ENCODE measurements around the gene MIPOL1.

Gene MIPOL1

GRCh38 chr14:37559386-37559785 is 361.6 kb downstream of the MIPOL1 start:
- no peak overlapping the region for H3K4me3 ChIP-seq (ENCODE audit: low read length)
- no peaks in the 10 kb centered on the region for H3K27me3 ChIP-seq (ENCODE audit: control insufficient read depth, insufficient read depth, low read length)
- H3K4me1 ChIP-seq (ENCODE audit: control insufficient read depth, insufficient read depth, low read length) = no peaks in the 10 kb centered on the region
- H3K36me3 ChIP-seq (ENCODE audit: control insufficient read depth, insufficient read depth, low read length) = no peaks in the 10 kb centered on the region
- no peak overlapping the region for H3K27ac ChIP-seq (ENCODE audit: low read depth, low read length)
- H3K9ac ChIP-seq (ENCODE audit: low read length) = no peak overlapping the region

DNA sequence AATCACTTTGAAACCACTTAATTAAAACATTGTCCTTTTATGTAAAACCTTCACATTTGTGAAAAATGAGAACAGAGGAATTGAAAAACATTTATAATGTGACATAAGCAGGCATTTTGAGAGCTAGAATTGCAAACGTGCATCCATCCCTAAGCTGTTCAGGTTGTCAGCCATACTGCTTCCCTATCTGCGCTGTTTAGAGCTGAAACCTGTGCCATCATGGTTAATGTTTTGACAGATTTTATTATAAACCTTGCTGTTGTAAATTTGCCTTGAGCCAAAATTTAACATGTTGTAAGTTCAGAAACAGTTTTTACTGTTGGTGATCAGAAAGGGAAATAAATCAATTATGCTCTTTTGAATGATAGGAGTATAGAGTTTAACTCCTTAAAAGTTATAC is 365.5 kb downstream of the MIPOL1 start:
- Histone ChIP-seq H3K27me3 (ENCODE audit: control insufficient read depth, insufficient read depth, low read length) (no peaks in the 10 kb centered on the region), H3K27ac (ENCODE audit: low read depth, low read length) (no peak overlapping the region), H3K4me1 (ENCODE audit: control insufficient read depth, insufficient read depth, low read length) (no peaks in the 10 kb centered on the region), H3K36me3 (ENCODE audit: control insufficient read depth, insufficient read depth, low read length) (no peaks in the 10 kb centered on the region), H3K4me3 (ENCODE audit: low read length) (no peak overlapping the region), H3K9ac (ENCODE audit: low read length) (no peak overlapping the region)

- no peaks in the 10 kb centered on the region for H3K36me3 ChIP-seq (ENCODE audit: control insufficient read depth, insufficient read depth, low read length)
- H3K27ac ChIP-seq (ENCODE audit: low read depth, low read length) = no peak overlapping the region
- H3K4me3 ChIP-seq (ENCODE audit: low read length) = no peak overlapping the region
- no peaks in the 10 kb centered on the region for H3K27me3 ChIP-seq (ENCODE audit: control insufficient read depth, insufficient read depth, low read length)
- no peak overlapping the region for H3K9ac ChIP-seq (ENCODE audit: low read length)
- no peaks in the 10 kb centered on the region for H3K4me1 ChIP-seq (ENCODE audit: control insufficient read depth, insufficient read depth, low read length)
Measured at GRCh38 chr14:37565550-37565949, 367.8 kb downstream of the MIPOL1 start.

- Histone ChIP-seq H3K27me3 (ENCODE audit: control insufficient read depth, insufficient read depth, low read length) (no peaks in the 10 kb centered on the region), H3K4me1 (ENCODE audit: control insufficient read depth, insufficient read depth, low read length) (no peaks in the 10 kb centered on the region), H3K9ac (ENCODE audit: low read length) (no peak overlapping the region), H3K27ac (ENCODE audit: low read depth, low read length) (no peak overlapping the region), H3K4me3 (ENCODE audit: low read length) (peak overlapping the region; percentile 14), H3K36me3 (ENCODE audit: control insufficient read depth, insufficient read depth, low read length) (no peaks in the 10 kb centered on the region)
Measured at GRCh38 chr14:37566811-37567371, 369.2 kb downstream of the MIPOL1 start.

DNA sequence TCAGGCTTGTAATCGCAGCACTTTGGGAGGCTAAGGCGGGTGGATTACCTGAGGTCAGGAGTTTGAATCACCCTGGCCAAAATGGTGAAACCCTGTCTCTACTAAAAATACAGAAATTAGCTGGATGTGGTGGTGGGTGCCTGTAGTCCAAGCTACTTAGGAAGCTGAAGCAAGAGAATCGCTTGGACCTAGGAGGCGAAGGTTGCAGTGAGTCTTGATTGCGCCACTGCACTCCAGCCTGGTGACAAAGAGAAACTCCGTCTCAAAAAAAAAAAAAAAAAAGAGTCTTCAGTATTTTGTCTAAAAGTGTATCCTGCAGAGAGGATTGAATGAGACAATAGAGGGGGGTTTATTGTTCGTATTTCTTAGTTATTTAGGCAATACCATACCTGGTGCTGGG is 372.0 kb downstream of the MIPOL1 start:
- no peaks in the 10 kb centered on the region for H3K4me1 ChIP-seq (ENCODE audit: control insufficient read depth, insufficient read depth, low read length)
- no peaks in the 10 kb centered on the region for H3K27me3 ChIP-seq (ENCODE audit: control insufficient read depth, insufficient read depth, low read length)
- no peak overlapping the region for H3K4me3 ChIP-seq (ENCODE audit: low read length)
- H3K9ac ChIP-seq (ENCODE audit: low read length) = no peak overlapping the region
- H3K36me3 ChIP-seq (ENCODE audit: control insufficient read depth, insufficient read depth, low read length) = no peaks in the 10 kb centered on the region
- no peak overlapping the region for H3K27ac ChIP-seq (ENCODE audit: low read depth, low read length)

- no peak overlapping the region for H3K9ac ChIP-seq (ENCODE audit: low read length)
- H3K27me3 ChIP-seq (ENCODE audit: control insufficient read depth, insufficient read depth, low read length) = no peaks in the 10 kb centered on the region
- no peaks in the 10 kb centered on the region for H3K4me1 ChIP-seq (ENCODE audit: control insufficient read depth, insufficient read depth, low read length)
- H3K36me3 ChIP-seq (ENCODE audit: control insufficient read depth, insufficient read depth, low read length) = no peaks in the 10 kb centered on the region
- H3K27ac ChIP-seq (ENCODE audit: low read depth, low read length) = no peak overlapping the region
- H3K4me3 ChIP-seq (ENCODE audit: low read length) = no peak overlapping the region
Measured at GRCh38 chr14:37571391-37571790, 373.7 kb downstream of the MIPOL1 start.

DNA sequence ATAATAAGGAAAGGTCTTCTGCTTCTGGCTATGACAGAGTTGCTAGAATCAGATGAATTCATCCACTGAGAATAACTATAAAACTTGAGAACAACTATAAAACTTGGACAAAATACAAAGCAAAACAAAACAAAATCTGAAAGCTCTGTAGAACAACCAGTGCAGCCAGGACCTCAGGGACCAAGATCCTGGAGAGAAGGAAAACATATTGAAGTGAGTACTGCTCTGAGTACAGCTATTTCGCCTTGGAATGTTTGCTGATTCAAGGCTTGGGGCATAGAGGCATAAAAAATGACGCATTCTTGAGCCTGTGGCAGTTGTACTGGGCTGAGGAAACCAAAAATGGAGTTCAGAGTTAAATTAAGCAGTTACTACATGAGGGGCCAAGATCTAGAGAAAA is 375.6 kb downstream of the MIPOL1 start:
- Histone ChIP-seq H3K27me3 (ENCODE audit: control insufficient read depth, insufficient read depth, low read length) (no peaks in the 10 kb centered on the region), H3K9ac (ENCODE audit: low read length) (no peak overlapping the region), H3K27ac (ENCODE audit: low read depth, low read length) (no peak overlapping the region), H3K4me1 (ENCODE audit: control insufficient read depth, insufficient read depth, low read length) (no peaks in the 10 kb centered on the region), H3K36me3 (ENCODE audit: control insufficient read depth, insufficient read depth, low read length) (no peaks in the 10 kb centered on the region), H3K4me3 (ENCODE audit: low read length) (no peak overlapping the region)

- no peaks in the 10 kb centered on the region for H3K27me3 ChIP-seq (ENCODE audit: control insufficient read depth, insufficient read depth, low read length)
- no peak overlapping the region for H3K9ac ChIP-seq (ENCODE audit: low read length)
- no peaks in the 10 kb centered on the region for H3K4me1 ChIP-seq (ENCODE audit: control insufficient read depth, insufficient read depth, low read length)
- no peak overlapping the region for H3K4me3 ChIP-seq (ENCODE audit: low read length)
- H3K27ac ChIP-seq (ENCODE audit: low read depth, low read length) = no peak overlapping the region
- no peaks in the 10 kb centered on the region for H3K36me3 ChIP-seq (ENCODE audit: control insufficient read depth, insufficient read depth, low read length)
Measured at GRCh38 chr14:37579274-37579673, 381.5 kb downstream of the MIPOL1 start.

DNA sequence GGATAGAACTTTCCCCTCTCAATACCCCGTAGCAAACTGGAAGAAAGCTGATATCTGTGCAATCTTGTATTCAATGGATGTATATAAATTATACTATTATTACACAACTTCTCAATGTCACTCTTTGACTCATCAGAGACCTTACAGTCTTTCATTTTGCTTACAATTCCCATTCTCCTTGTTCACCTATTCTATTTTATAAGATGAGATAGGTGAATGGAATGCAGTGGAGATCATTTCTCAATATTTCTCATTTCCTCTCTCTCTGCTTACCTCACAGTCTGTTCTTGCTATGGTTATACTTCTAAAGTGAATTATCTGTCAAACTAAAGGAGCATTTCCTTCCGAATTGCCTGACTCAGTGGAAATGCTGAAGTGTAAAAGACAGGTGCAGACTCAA is 382.4 kb downstream of the MIPOL1 start:
- Histone ChIP-seq H3K4me3 (ENCODE audit: low read length) (no peak overlapping the region), H3K27ac (ENCODE audit: low read depth, low read length) (no peak overlapping the region), H3K27me3 (ENCODE audit: control insufficient read depth, insufficient read depth, low read length) (no peaks in the 10 kb centered on the region), H3K36me3 (ENCODE audit: control insufficient read depth, insufficient read depth, low read length) (no peaks in the 10 kb centered on the region), H3K9ac (ENCODE audit: low read length) (no peak overlapping the region), H3K4me1 (ENCODE audit: control insufficient read depth, insufficient read depth, low read length) (no peaks in the 10 kb centered on the region)

GRCh38 chr14:37583358-37584210 is 385.8 kb downstream of the MIPOL1 start:
- Histone ChIP-seq H3K36me3 (ENCODE audit: control insufficient read depth, insufficient read depth, low read length) (no peaks in the 10 kb centered on the region), H3K4me1 (ENCODE audit: control insufficient read depth, insufficient read depth, low read length) (no peaks in the 10 kb centered on the region), H3K27ac (ENCODE audit: low read depth, low read length) (no peak overlapping the region), H3K4me3 (ENCODE audit: low read length) (peak overlapping the region; percentile 29), H3K9ac (ENCODE audit: low read length) (no peak overlapping the region), H3K27me3 (ENCODE audit: control insufficient read depth, insufficient read depth, low read length) (peaks cover 9% of the 10 kb centered on the region)

GRCh38 chr14:37584211-37585100 is 386.7 kb downstream of the MIPOL1 start:
- H3K9ac ChIP-seq (ENCODE audit: low read length) = no peak overlapping the region
- H3K27ac ChIP-seq (ENCODE audit: low read depth, low read length) = no peak overlapping the region
- peak overlapping the region; percentile 20 for H3K4me3 ChIP-seq (ENCODE audit: low read length)
- no peaks in the 10 kb centered on the region for H3K4me1 ChIP-seq (ENCODE audit: control insufficient read depth, insufficient read depth, low read length)
- no peaks in the 10 kb centered on the region for H3K36me3 ChIP-seq (ENCODE audit: control insufficient read depth, insufficient read depth, low read length)
- peaks cover 16% of the 10 kb centered on the region for H3K27me3 ChIP-seq (ENCODE audit: control insufficient read depth, insufficient read depth, low read length)

- peak overlapping the region; percentile 2 for H3K4me3 ChIP-seq (ENCODE audit: low read length)
- peaks cover 16% of the 10 kb centered on the region for H3K27me3 ChIP-seq (ENCODE audit: control insufficient read depth, insufficient read depth, low read length)
- no peak overlapping the region for H3K27ac ChIP-seq (ENCODE audit: low read depth, low read length)
- H3K9ac ChIP-seq (ENCODE audit: low read length) = no peak overlapping the region
- H3K4me1 ChIP-seq (ENCODE audit: control insufficient read depth, insufficient read depth, low read length) = no peaks in the 10 kb centered on the region
- H3K36me3 ChIP-seq (ENCODE audit: control insufficient read depth, insufficient read depth, low read length) = no peaks in the 10 kb centered on the region
Measured at GRCh38 chr14:37585101-37585511, 387.4 kb downstream of the MIPOL1 start.

Measured in rectal smooth muscle tissue (tissue), 1 donor.